Posterior vena cava (tissue), 2 donors: ENCODE measurements around the gene TNRC6B. TPM values are rescaled to one million over a fixed set of nuclear protein-coding genes. Genes with fewer than 3 reads are reported as not detected.
A peak's percentile ranks its signal among the peaks of the same experiment; 100 is the strongest.
"Not testable (repeated sequence)": the region's sequence is repeated elsewhere in the genome, so short reads cannot be mapped to it uniquely, and the experiment has no call there.

Experiments used
- DNase-seq: peaks from one replicate; pipeline ENCODE4 v3.0.0-alpha.2; 2020; ENCODE audit warnings: low spot score
- intact Hi-C, 2 donors: fragments of 100-400 bp; cut with DNase I; formaldehyde crosslinking; loops; one replicate each; pipeline versions ENCODE4 v1.14.1 to v1.14.2; 2022 to 2023
- total RNA-seq, 2 donors: library from RNA; stranded (reverse); fragmentation: NEBNext Ultra II Directional; extraction: Animal tissue kit (Norgen Biotek cat#: 25700); gene quantifications; one replicate each; pipeline ENCODE4 v1.2.1, GENCODE V29; 2021
- donor health status: DM: yes; HTN: yes; CAD: no.
- donor health status: DM: yes; HTN: yes; CAD: no.

TNRC6B gene
- total RNA-seq, 2 donors from 2014 or later = 44.3 to 44.9 TPM

- DNase-seq = no peak
- intact Hi-C loops = no loop called here
Measured at GRCh38 chr22:40203572-40203971, 25.8 kb downstream of the TNRC6B start.

GRCh38 chr22:40204321-40205116 lies 26.8 kb downstream of the TNRC6B start:
- DNase-seq = no peak
- intact Hi-C loops = no loop called here

GRCh38 chr22:40206561-40206960 lies 28.8 kb downstream of the TNRC6B start:
- no peak for DNase-seq

GRCh38 chr22:40210818-40211217 lies 33.1 kb downstream of the TNRC6B start:
- peak; percentile 42 for DNase-seq
- intact Hi-C loops = no loop called here

More at GRCh38 chr22:40206561-40206960, 28.8 kb downstream of the TNRC6B start:
- intact Hi-C loops = no loop called here

GRCh38 chr22:40211476-40212054 lies 33.8 kb downstream of the TNRC6B start:
- peak; percentile 34 for DNase-seq
- intact Hi-C loops = no loop called here

- DNase-seq = peak; percentile 64
- intact Hi-C loops = no loop called here
Measured at GRCh38 chr22:40212121-40212520, 34.4 kb downstream of the TNRC6B start.

GRCh38 chr22:40213478-40213877 lies 35.8 kb downstream of the TNRC6B start:
- no peak for DNase-seq
- intact Hi-C loops = no loop called here

GRCh38 chr22:40215266-40215665 lies 37.5 kb downstream of the TNRC6B start:
- DNase-seq = no peak
- intact Hi-C loops = no loop called here

GRCh38 chr22:40216041-40216756 lies 38.5 kb downstream of the TNRC6B start:
- DNase-seq = no peak
- intact Hi-C loops = no loop called here

- DNase-seq = no peak
- intact Hi-C loops = no loop called here
Measured at GRCh38 chr22:40218152-40218551, 40.4 kb downstream of the TNRC6B start.

GRCh38 chr22:40218723-40219294 lies 41.1 kb downstream of the TNRC6B start:
- DNase-seq = no peak
- intact Hi-C loops = no loop called here

- DNase-seq = no peak
- intact Hi-C loops = no loop called here
Measured at GRCh38 chr22:40220316-40221054, 42.8 kb downstream of the TNRC6B start.

- DNase-seq = no peak
- intact Hi-C loops = no loop called here
Measured at GRCh38 chr22:40221055-40221414, 43.3 kb downstream of the TNRC6B start.

GRCh38 chr22:40222979-40223378 lies 45.3 kb downstream of the TNRC6B start:
- DNase-seq, intact Hi-C loops: not testable (repeated sequence)

- no peak for DNase-seq
- intact Hi-C loops = no loop called here
Measured at GRCh38 chr22:40224702-40225101, 47.0 kb downstream of the TNRC6B start.

- intact Hi-C loops = no loop called here
- DNase-seq = no peak
Measured at GRCh38 chr22:40226620-40227019, 48.9 kb downstream of the TNRC6B start.

GRCh38 chr22:40231618-40232313 lies 54.0 kb downstream of the TNRC6B start:
- intact Hi-C loops = no loop called here
- DNase-seq = no peak

GRCh38 chr22:40232624-40233023 lies 54.9 kb downstream of the TNRC6B start:
- no peak for DNase-seq
- intact Hi-C loops = no loop called here

- no peak for DNase-seq
- intact Hi-C loops = no loop called here
Measured at GRCh38 chr22:40233886-40234285, 56.2 kb downstream of the TNRC6B start.
